ENCODE results near the gene PRCC.

DNA sequence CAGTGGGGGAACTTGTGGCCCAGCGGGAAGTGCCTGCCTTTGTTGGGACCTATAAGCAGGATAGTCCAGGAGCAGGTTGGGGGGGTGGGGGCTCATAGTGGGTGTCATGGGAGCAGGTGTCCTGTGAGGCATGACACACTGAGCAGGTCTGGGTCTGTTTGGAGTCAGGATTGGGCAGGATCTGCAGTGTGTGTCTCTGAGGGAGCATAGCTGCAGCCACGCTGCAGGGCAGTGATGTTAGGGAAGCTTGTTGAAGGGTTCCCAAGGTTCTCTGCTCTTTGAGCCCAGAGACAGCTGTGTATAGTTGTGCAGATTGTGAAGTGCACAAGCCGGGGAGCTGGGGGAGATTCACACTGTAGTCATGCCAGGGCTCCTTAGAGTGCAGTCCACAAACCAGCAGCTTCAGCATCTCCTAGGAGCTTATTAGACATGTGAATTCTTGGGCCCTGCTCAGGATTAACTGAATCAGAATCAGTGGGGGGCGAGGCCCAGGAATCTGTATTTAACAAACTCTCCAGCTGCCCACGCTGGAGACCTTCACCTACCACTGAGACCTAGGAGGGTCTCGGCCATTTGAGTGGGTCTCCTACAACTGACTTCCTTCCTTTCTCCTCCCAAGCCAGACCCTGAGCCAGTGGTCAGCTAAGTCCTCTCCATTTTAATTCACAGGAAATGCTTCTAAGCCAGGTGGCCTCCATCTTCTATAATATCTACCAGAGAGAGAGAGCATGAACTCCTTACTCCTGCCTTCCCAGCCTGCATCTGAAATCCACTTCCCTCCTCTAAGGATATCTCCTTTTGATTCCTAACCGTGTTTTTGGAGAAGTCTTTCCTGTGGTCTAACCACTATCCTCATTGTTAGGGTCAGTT, 80.5 kb downstream of the PRCC start:
- TF ChIP-seq, protein P1, sequence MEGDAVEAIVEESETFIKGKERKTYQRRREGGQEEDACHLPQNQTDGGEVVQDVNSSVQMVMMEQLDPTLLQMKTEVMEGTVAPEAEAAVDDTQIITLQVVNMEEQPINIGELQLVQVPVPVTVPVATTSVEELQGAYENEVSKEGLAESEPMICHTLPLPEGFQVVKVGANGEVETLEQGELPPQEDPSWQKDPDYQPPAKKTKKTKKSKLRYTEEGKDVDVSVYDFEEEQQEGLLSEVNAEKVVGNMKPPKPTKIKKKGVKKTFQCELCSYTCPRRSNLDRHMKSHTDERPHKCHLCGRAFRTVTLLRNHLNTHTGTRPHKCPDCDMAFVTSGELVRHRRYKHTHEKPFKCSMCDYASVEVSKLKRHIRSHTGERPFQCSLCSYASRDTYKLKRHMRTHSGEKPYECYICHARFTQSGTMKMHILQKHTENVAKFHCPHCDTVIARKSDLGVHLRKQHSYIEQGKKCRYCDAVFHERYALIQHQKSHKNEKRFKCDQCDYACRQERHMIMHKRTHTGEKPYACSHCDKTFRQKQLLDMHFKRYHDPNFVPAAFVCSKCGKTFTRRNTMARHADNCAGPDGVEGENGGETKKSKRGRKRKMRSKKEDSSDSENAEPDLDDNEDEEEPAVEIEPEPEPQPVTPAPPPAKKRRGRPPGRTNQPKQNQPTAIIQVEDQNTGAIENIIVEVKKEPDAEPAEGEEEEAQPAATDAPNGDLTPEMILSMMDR (conservative IDR thresholded peaks at IDR 0.05; ENCODE audit: low read depth, low read length) = no peak
- no peak for TF ChIP-seq EZH2 (IDR thresholded peaks at IDR 0.05; ENCODE audit: borderline replicate concordance, low read depth, low read length, poor library complexity, severe bottlenecking)
